Hematopoietic multipotent progenitor cell treated with erythropoietin and hydrocortisone succinate and interleukin-3 and kit ligand, for 8 days (in vitro differentiated cells): Measurements from ENCODE around the gene SPAG9.
"Not testable (repeated sequence)": the region's sequence is repeated elsewhere in the genome, so short reads cannot be mapped to it uniquely, and the experiment has no call there.

Experiments
- DNase-seq: peaks from one replicate; pipeline ENCODE4 v3.0.0-alpha.2; 2015

The SPAG9 gene

GRCh38 chr17:51083981-51084380, 36.7 kb downstream of the SPAG9 start:
- no peak for DNase-seq

DNA sequence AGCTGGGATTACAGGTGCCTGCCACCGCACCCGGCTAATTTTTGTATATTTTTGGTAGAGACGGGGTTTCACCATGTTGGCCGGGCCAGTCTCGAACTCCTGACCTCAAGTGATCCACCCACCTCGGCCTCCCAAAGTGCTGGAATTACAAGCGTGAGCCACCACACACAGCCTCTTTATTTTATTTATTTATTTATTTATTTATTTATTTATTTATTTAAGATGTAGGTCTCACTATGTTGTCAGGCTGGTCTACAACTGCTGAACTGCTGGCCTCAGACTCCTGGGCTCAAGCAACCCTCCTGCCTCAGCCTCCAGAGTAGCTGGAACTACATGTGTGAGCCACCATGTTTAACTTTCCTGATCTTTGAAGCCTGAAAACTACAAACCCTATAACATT, 37.3 kb downstream of the SPAG9 start:
- not testable (repeated sequence) for DNase-seq

DNA sequence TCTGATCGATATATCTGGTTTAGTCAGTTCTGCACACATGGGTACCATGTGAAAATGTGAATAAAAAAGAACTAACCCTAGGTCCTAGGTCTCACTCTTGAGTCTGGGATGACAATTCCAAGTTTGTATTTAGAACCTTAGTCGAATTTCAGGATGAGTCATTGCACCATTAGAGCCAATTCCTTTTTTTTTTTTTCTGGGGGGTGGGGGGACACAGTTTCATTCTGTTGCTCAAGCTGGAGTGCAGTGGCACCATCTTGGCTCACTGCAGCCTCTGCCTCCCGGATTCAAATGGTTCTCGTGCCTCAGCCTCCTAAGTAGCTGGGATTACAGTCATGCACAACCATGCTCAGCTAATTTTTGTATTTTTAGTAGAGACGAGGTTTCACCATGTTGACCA, 41.6 kb downstream of the SPAG9 start:
- no peak for DNase-seq

- no peak for DNase-seq
Measured at GRCh38 chr17:51078009-51078592, 42.6 kb downstream of the SPAG9 start.

DNA sequence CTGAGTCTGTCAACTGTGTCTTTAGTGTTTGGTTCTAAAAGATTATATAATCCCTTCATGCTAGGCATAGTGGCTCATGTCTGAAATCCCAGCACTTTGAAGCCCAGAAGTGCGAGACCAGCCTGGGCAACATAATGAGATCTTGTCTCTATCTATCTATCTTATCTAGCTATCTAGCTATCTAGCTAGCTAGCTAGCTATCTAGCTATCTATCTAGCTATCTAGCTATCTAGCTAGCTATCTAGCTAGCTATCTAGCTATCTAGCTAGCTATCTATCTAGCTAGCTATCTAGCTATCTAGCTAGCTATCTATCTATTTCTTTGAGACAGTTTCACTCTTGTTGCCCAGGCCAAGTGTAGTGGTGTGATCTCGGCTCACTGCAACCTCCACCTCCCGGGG, 43.8 kb downstream of the SPAG9 start:
- no peak for DNase-seq

GRCh38 chr17:51071556-51071955, 49.1 kb downstream of the SPAG9 start:
- no peak for DNase-seq

DNA sequence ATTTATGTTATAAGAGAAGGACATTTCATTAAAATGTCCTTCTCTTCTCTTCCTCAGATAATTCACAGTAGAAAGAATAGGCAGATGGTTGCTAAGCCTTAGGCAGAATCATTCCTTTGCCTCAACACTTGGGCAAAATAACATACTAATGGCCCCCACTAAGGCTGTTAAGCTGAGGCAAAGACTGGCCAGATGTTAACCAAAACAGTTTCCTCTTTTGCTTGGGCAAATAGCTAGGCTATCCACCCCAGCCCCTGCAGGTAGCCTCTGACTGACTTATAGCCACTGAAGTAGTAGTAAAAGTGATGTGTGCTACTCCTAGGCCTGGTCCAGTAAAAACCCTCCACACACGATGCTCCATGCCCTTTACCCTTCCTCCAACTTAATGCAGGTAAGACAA, 55.2 kb downstream of the SPAG9 start:
- no peak for DNase-seq

DNA sequence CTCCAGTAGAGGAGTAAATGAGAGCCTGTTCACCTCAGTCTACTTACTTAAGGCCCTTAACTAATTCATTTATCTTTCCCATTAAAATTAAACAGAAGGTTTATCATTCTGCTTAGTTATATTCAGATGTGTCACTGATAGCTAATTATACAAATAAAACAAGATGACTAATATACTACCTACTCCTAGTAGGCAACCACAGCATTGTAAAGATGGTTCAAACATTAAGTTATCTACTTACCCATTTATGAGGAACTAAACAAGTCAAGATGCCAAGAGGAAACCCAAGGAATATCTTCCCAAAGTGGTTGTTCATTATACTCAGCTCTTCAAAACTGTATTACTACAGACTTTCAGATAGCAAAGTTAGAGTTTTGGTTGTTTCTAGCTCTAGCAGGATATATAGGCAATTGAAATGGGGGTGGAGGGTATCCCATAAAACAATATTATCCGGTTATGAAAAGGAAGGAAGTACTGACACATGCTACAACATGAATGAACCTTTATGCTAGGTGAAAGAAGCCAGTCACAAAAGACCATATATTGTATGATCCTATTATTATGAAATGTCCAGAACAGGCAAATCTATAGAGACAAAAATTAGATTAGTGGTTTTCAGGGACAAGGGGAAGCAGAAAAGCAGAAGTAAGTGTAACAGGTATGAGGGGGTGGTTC, 56.5 kb downstream of the SPAG9 start:
- no peak for DNase-seq

DNA sequence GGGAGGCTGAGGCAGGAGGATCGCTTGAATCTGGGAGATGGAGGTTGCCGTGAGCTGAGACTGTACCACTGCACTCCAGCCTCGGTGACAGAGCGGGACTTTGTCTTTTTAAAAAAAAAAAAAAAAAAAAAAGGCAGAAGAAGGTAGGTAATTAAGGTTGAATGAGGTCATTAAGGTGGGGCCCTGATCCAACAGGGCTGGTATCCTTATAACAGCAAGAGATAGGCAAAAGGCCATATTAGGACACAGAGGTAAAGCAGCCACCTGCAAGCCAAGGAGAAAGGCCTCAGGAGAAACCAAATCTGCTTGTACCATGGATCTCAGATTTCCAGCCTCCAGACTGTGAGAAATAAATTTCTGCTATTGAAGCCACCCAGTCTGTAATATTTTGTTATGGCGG, 60.3 kb downstream of the SPAG9 start:
- no peak for DNase-seq

DNA sequence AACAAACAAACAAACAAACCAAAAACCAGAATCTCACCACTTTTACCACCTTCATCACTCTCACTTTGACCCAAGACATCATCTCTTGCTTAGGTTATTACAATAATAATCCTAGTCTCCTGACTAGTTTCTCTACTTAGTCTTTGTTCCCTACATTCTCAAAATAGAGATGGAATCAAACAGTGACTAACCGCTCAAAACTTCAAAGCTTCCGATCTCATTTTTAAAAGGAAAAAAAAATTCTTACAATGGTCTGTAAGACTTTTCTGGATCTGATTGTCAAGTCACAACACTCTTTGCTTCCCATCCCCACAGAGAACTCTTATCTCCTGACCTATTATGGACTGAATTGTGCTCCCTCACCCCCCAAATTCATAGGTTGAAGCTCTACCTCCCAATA, 60.9 kb downstream of the SPAG9 start:
- DNase-seq, result no peak

DNA sequence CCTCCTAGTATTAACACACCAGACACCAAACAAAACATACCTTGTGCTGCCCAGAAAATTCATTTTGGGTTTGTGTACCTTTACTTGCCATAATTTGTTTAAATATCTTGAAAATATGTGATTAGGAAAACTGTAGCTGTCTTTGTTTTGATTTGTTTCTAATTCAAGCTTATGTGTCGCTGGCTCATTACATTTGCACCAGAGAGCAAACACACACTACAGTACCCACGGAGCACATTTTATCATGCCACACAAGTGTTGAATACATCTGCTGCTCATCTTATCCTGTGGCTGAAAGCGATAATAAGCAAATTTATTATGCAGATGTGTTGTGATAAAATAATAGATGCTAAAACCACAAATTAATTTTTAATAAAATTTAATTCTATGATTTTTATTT, 63.1 kb downstream of the SPAG9 start:
- no peak for DNase-seq

GRCh38 chr17:51056813-51057510, 63.7 kb downstream of the SPAG9 start:
- peak; percentile 77 for DNase-seq

DNA sequence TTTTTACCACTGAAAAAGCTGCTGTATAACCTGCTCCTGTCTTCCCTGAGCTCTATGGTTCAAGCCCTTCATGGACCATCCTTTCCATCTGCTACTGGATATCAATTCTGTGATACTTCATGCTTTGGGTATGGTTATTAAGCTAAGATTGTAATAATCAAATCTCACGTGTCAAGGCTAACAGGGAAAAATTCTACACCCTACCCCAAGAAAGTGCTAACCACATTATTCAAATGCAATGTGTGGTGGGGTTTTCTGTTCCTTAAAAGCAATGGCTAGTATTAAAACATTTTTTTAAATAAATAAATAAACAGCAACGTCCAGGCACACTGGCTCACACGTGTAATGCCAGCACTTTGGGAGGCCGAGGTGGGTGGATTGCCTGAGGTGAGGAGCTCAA, 65.9 kb downstream of the SPAG9 start:
- DNase-seq, result no peak

DNA sequence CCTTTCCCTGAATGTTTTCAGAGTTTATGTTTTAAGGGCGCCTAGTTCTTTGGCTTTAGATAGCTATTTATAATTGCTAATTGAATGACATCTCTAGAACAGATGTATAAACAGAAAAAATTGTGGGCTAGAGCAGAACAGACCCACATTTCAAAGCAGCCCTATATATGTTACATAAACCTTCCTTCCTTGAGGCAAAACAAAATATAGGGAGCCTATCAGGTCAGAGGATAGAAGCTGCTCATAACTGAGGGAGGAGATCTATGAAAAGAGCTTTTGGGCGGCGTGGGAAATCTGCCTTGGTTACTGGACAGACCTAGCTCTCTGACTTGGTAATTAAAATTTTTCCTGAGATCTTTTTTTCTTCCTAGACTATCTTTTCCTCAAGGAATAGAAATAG, 68.4 kb downstream of the SPAG9 start:
- DNase-seq, result no peak

DNA sequence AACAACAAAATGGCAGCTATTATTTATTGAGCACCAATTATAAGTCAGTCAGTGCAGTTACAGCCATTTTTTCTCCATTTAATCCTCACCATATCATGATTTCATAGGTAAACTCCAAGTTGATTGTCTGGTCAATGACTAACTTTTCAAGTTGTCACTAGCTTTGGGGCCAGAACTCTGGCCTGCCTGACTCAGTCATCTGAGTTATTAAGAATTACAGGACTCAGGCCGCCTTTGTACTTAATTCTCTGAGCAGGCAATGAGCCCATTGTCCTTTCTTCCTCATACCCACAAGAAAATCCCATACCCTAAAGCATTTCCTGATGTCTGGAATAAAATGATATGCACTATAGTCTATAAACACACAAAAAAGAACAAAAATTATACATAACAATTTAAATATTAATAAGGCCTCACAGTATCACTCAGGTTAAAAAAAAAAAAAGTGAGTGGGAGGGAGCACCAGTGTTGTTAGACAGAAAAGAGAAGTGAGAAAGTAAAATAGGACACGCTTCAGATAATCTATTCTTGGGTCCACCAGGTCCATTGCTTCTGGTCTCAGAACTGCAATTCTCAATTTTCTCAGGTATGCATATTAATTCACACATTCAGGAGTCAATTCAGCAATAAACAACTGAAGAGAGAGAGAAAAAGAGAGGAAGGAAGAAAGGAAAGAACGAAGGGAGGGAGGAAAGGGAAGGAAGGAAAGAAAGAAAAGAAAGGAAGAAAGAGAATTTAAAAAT, 70.2 kb downstream of the SPAG9 start:
- no peak for DNase-seq

- peak; percentile 60 for DNase-seq
Measured at GRCh38 chr17:51046514-51047384, 73.9 kb downstream of the SPAG9 start.

- DNase-seq, result no peak
Measured at GRCh38 chr17:51046046-51046445, 74.6 kb downstream of the SPAG9 start.

GRCh38 chr17:51045621-51046020, 75.0 kb downstream of the SPAG9 start:
- no peak for DNase-seq

DNA sequence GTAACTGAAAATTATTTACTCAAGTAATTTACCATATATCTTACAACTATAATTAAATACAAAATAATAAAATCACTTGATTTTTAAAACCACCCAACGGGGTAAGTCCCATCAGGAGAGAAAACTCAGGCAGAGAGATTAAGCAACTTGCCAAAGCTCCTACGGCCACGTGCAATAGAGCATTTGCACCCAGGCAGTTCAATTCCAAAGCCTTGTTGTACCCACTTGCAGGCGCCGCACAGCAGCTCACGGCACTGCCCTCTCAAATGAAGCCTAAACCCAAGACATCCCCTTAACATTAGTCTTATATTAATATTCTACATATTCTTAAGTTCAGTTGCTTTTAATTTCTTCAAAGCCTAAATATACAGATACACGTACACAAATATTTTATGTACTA, 75.7 kb downstream of the SPAG9 start:
- no peak for DNase-seq

- DNase-seq, result no peak
Measured at GRCh38 chr17:51036084-51036483, 84.6 kb downstream of the SPAG9 start.

- no peak for DNase-seq
Measured at GRCh38 chr17:51035431-51035830, 85.2 kb downstream of the SPAG9 start.

DNA sequence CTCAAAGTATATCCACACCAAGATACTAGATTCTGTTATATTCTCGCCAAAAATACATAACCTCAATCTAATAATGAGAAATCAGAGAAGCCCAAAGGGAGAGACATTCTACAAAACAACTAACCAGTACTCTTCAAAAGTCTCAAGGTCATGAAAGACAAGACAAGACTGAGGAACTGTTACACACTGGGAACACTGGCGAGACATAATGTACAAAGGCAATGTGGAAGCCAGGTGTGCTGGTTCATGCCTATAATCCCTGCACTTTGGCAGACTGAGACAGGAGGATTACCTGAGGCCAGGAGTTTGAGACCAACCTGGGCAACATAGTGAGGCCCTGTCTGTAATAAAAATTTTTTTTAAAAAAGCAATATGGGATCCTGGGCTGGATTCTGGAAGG, 85.9 kb downstream of the SPAG9 start:
- no peak for DNase-seq

DNA sequence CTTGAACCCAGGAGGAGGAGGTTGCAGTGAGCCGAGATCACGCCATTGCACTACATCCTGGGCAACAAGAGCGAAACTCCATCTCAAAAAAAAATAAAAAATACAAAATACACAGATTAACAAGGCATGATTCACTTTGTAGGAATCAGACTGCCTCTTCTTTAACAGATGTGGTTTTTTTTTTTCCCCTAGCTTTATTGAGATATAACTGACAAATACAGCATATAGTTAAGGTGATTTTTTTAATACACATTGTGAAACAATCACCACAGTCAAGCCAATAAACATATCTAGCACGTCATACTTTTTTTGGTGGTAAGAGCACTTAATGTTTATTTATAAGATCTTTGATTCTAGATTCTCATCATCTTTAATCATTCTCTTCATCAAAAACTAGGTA, 87.8 kb downstream of the SPAG9 start:
- no peak for DNase-seq
